ENCODE measurements around the gene PRICKLE2.

DNA sequence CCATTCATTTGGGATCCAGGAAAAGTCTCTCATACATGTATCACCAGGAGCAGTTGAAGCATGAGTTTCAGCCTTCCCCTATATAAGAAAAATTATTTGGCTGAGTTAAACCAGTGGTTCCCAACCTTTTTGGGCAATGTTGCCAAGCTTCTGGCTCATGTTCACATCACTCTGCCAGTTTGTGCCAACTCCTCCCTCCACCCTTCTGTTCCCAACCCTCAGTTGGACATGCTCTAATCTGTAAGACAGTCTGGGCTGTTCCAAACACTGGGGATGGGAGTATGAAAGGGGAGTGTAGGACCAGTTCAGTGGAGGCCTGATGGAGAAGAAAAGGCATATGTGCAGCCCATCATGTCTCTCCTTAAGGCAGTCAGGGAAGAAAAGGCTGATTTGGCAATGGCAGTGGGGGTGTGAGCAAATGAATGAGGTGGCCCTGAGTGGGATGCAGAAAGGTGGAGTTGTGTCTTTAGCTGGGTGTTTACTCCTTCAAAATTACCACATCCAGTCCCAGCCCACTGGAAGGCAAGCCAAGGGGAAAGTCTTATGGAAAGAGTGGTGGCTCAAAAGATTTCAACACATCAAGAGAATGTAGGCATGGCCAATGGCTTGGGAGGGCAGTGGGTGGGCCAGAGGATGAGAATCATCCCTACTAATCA lies 32.0 kb upstream of the PRICKLE2 start:
- TF ChIP-seq, protein P1, sequence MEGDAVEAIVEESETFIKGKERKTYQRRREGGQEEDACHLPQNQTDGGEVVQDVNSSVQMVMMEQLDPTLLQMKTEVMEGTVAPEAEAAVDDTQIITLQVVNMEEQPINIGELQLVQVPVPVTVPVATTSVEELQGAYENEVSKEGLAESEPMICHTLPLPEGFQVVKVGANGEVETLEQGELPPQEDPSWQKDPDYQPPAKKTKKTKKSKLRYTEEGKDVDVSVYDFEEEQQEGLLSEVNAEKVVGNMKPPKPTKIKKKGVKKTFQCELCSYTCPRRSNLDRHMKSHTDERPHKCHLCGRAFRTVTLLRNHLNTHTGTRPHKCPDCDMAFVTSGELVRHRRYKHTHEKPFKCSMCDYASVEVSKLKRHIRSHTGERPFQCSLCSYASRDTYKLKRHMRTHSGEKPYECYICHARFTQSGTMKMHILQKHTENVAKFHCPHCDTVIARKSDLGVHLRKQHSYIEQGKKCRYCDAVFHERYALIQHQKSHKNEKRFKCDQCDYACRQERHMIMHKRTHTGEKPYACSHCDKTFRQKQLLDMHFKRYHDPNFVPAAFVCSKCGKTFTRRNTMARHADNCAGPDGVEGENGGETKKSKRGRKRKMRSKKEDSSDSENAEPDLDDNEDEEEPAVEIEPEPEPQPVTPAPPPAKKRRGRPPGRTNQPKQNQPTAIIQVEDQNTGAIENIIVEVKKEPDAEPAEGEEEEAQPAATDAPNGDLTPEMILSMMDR (IDR thresholded peaks at IDR 0.05; ENCODE audit: insufficient read depth, low read depth, low read length), result no peak
- no peak for TF ChIP-seq EZH2 (IDR thresholded peaks at IDR 0.05; ENCODE audit: insufficient read depth, low read length)
